NK-92 (cell line): ENCODE data around the gene CNTNAP1.

Experiments used
- DNase-seq: peaks from one replicate; lab custom pipeline; 2025; ENCODE audit not compliant: unreplicated experiment; lab: John Stamatoyannopoulos, UW

The CNTNAP1 gene

GRCh38 chr17:42670789-42671657, 11.3 kb upstream of the CNTNAP1 start:
- DNase-seq, result no peak

- DNase-seq, result no peak
These were observed 10.3 kb upstream of the CNTNAP1 start for GRCh38 chr17:42672038-42672437.

DNA sequence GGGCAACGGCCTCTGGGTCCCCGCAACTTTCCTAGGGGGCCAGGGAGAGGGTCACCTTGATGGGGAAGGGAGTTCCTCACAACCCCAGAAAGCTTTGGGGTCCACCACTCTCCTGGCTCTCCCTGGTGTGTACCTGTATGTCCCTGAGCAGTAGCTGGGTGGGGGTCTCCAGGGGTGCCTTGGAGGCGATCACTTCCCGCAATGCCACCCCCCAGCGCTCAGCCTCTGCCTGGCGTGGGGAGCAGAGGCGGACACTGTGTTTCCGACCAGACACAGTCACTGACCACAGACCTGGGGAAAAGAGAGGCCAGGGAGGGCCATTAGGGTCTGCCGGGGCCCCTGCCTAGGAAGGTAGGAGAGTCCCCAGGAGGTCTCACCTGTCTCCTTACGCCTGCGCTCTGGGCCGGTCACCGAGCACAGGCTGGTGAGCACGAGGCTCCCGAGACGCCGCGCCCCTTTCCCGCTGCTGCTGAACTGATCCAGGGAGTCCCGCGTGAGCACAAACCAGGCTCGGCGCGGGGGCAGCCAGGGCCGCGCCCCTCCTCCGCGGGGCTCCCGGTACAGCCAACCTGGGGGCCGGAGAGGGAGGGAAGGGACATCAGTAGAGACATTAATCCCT, 9.0 kb upstream of the CNTNAP1 start:
- no peak for DNase-seq

DNA sequence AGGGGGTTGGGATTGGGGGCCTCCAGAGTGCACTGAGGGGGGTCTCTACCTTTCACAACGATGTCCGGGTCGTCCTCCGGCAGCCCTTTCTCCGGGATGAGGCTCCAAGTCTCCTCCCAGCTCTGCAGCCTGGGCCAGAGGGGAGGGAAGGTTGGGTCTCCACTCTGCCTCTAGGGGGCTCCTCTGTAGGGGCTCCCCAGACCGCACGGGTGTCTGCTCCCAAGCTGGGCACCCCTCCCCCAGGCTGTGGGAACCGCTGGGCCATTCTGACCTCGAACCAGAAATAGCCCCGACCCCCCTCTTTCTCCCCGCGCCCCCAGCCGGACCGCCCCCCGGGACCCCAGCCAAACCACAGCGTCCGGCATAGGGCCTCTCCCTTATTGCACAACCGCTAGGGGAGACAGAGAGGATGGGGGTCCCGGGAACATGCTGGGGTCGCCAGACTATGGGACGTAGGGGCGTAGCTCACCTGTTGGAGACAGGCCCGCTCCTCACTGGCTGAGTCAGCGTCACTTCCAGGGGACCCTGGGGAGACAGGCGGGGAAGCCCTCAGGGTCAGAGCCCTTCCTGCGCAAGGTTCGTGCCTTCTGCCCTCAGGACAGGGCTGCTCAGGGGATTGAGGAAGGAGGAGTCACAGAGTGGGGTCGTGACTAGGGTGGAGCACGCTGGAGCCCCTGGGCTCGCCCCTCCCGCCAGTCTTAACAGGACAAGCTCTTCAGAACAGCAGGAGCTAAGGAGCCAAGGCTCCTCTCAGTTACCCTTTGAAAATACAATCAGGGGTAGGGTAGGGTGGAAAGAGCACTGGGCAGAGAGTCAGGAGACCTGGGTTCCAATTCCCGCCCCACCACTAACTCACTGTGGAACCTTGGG, 8.2 kb upstream of the CNTNAP1 start:
- DNase-seq, result no peak

GRCh38 chr17:42674755-42675347, 7.5 kb upstream of the CNTNAP1 start:
- DNase-seq, result no peak

DNA sequence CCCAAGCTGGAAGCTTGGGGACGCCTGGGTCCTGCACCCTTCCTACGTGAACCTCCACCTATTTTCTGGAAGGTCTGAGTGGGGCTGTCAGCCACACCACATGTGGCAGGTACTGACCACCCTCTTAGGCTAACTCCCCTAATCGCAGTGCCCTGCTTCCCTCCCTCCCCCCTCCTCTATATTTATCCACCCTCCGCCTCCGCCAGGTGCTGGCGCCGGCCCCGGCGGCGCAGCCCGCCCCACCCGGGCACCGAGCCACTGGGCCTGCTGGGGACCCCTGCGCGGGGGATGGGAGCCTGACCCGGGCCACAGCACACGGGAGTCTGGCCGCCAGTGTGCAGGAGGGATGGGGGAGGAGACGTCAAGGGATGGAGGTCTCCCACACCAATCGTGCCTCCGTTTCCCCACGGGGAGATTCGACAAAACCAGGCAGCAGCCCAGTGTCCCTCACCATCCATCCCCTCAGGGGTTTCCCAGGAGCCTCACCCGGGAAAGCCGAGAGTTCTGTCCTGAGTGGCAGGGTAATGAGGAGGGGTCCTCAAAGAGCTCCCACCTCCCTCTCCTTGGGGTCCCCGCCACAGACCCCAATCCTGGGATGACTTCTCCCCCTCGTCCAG, 6.9 kb upstream of the CNTNAP1 start:
- no peak for DNase-seq

DNA sequence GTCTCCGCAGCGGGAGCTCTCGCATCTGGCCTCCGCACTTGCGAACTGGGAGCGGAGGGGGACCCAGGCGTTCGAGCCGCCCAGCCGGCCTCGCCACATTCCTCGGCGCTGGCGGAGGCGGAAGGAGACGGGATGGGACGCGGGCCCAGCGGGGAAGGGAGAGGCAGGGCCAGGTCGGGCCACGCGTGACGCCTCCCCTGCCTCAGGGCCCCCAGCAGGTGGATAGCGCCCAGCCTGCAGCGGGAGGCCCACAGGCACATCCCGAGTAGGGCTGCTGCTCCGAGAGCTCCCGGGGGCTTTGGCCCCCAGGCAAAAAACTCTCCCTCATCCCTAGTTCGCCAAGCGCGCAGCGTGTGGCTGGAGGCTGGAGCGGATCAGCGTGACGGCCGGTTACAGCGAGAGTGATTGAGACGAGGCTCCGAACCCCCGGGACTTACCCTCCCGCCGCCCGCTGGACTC, 6.3 kb upstream of the CNTNAP1 start:
- DNase-seq, result no peak

DNA sequence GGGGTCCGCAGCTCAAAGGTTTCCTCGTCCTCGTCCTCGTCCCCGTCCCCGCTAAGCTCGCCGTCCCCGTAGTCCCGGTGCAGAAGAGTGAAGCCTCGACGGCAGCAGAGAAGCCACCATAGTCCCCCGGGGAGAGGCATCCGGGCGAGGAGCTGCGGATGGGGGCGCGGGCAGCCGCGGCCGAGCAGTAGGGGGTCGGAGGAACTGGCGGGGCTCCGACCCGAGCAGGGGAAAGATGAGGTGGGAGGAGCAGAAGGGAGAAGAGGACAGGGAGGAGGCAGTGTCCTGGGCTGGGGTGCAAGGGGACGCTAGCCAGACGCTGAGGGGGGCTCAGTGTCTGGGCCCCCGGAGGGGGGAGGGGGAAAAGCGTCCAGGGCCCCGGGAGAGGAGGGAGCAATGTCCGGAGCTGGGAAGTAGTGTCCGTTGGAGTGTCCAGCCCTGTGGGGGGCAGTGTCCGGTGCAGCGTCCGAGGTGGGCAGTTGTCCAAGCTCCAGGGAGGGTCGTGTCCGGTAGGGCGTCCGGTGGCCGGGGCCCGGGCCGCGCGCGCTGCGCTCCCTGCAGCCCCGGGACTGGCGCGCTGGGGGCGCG, 5.8 kb upstream of the CNTNAP1 start, which contains the start of gene PLEKHH3:
PLEKHH3 (minus strand) TSS at position 571 of the 588 bp plus-strand sequence; CDS start at position 140, 431 bp downstream.
- no peak for DNase-seq

- DNase-seq, result peak; percentile 85
These were observed 5.1 kb upstream of the CNTNAP1 start for GRCh38 chr17:42677012-42677857.

DNA sequence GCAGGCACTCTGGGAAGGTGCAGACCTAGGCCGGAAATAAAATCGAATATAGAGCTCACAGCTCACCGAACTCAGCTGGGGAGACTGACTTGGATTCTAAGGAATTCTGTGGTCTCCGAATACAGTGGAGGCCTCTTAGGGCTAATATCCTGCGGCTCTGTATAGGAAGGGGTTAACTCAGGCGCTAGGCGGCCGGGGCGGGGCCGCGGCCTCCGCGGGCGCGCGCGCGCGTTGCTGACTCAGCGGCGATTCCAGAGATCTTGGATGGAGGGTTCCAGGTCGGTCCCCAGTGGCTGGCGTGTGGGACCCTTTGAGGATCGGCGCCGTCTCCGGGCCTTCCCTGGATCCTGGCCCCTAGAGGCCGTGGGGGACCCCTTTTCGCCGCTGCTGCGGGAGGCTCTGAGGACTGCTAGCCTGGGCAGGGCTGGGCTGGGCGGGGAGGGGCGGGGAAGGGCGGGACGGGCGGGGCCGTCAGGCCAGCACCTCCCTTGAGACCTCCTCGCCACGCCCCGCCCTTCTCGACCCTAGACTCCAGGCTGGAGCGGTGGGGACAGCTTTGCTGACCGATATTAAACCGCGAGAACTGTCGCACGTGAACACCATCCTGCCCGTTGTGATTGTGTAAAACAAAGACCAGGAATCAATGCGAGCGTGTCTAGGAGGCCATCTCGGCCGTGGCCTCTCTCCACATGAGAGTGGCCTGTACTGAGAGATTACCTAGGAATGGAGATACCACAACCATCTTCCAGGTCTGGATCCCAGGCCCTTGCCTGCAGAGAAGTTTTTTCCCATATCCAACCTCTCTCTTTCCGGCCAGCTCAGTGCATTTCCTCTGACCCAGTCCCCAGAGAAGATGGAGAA, 4.2 kb upstream of the CNTNAP1 start:
- DNase-seq, result no peak

GRCh38 chr17:42678951-42679491, 3.3 kb upstream of the CNTNAP1 start:
- DNase-seq, result no peak

DNA sequence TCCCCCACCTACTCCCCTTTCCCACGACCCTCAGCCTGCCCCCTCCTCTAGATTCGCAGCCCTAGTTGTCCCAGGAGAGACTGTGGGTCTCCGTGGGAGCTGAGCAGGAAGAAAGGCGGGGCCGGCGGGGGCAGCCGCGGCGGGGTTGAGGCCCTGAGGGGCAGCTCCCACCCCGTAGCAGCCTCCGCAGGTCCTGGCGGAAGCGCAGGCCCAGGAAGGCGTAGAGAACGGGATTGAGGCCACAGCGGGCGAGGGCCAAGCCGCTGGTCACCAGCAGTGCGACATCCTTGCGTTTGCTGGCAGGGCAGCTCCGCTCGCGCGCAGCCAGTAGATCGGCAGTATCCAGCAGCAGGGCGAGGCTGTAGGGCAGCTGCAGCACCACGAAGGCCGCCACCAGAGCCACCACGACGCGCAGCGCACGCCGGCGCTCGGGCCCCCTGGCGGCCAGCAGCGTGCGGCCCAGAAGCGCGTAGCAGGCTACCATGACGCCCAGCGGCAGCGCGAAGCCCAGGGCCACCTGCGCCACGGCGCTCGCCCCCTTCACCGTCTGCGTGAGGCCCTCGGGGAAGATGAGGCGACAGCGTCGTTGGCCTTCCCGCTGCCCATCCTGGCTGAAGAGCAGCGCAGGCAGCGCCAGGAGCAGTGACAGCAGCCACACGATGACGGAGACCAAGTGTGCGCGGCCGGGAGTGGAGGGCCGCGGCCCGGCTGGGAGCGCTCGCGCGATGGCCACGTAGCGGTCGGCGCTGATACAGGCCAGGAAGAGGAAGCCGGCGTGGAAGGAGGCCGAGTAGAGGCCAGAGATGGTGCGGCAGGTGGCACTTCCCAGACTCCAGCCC, 2.6 kb upstream of the CNTNAP1 start:
- DNase-seq, result no peak

DNA sequence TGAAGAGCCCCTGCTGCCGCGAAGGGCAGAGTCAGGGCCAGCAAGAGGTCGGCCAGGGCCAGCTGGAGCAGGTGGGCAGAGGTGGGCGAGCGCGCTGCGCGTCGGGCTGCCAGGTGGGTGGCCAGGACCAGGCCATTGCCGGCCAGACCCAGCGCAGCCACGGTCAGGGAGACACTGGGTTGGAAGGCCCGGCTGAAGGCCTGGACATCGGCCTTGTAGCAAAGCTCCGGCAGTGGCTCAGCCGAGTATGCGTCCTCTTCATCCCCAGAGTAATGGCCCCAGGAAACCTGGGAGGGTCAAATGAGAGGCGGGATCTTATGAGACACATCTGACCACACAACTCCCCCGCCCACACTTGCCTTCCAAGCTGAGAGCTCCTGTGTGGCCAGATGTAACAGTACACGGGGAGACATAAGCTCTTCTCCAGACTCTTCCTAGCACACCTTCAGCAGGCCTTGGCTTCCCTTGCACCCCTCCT, 2.0 kb upstream of the CNTNAP1 start:
- DNase-seq, result no peak

- no peak for DNase-seq
These were observed 532 bp downstream of the CNTNAP1 start for GRCh38 chr17:42682722-42683403.

DNA sequence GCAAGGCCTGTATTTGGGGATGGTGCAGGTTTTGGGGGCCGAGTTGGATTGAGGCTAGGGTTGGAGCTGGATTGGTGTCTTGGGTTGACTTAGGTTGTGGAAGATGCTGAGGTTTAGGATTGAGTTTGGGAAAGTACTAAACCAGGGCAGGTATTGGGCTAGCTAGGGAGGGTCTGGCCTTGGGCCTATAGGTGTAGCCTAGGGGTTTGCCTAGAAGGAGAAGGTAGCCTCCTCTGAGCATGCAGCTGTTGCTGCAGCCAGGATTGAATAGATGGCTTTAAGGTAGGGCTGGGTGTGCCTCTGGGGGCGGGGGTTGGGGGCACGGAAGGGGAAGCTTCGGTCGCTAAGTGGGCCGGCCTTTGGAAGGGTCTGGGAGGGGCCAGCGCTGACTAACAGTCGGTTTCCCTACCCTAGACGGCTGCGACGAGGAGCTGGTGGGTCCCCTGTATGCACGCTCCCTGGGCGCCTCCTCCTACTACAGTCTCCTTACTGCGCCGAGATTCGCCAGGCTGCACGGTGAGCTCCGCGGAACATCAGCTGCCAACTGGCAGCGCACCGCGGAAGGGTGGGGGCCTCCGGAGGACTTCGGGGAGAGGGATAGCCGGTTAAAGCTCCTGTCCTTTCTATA, 1.2 kb downstream of the CNTNAP1 start:
- no peak for DNase-seq
